Activated CD4-positive, alpha-beta T cell treated with anti-CD3 and anti-CD28 coated beads, Interleukin-2, amount 50 U/mL, for 48 hours (primary cell): Measurements from ENCODE around the gene LORICRIN.

Experiments
- DNase-seq, 2 experiments: peaks; one replicate each; pipeline ENCODE4 v3.0.0-alpha.2; 2020

The LORICRIN gene

DNA sequence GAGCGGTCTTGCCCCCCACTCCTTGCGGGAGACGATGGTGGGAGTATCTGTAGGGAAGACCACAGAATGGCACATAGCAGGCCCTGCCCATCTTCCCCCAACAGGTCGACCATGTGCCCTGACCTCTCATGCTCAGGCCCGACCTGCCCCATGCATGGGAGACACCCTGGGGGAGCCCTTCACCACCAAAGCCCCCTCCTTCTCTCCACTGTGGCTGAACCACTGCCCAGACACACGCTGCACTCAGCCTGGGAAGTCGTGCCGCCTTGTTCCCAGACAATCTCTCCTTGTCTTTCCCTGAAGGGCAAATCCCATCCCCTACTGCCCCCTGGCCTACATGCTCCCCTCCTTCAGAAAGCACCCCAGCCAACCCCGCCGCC lies 47.7 kb downstream of the LORICRIN start:
- no peak for DNase-seq

DNA sequence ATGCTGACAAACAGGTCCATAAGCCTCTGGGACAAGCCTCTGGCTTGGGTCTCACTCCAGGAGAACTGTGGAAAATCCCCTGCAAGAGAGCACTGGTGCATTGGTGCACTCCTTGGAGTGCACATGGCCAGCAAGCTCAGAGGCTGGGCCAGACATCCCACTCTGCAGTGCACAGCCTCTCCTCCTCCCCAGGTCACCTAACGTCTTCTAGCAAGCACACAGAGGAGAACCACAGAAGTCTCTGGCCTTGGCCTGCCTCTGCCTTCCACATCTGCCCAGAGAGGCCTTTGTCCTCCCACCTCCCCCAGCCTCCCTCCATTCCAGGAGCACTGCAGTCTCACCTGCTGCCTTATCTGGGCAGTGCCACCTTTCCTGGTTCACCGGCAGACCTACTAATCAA lies 49.1 kb downstream of the LORICRIN start:
- no peak for DNase-seq

DNA sequence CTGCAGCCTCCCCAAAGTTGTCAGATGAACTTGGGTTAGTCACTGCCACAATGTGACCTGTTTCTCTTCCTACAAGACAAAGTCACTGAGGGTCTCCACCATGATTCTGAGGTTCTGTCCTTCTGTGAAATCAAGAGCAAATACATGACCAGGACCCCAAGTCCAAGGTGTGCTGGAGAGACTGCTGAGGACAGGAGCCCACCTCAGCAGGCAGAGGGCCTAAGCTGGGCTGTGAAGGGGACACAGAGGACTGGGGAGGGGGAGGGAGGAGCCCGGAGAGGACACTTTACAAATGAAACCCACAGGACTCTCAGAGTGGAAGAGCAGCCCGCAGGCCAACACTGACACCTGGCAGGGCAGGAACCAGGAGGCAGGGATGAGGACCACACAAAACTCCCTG lies 50.0 kb downstream of the LORICRIN start:
- DNase-seq: no peak

DNA sequence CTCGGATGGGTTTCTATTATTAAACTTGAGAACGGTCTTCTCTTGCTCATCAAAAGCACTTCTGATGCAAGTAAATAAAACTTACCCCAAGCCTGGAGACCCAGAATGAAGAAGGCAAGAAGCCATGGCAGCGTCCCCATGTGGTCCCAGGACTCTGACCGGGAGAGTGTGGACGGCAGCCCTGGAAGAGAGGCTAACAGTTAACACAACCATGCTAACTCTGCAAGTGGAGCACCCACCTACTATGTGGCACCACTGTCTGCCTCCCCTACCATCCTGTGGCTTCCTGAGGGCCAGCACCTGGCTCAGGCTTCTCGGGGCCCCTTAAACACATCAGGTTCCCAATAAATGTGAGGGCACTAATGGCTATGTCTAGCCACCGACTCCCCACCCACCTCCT lies 51.0 kb downstream of the LORICRIN start:
- DNase-seq: no peak
